ENCODE measurements around the gene ZNF556. TPM values are rescaled to one million over a fixed set of nuclear protein-coding genes. Genes with fewer than 3 reads are reported as not detected.

The ZNF556 gene
- total RNA-seq, 1 experiment from 2014 or later, result not detected

DNA sequence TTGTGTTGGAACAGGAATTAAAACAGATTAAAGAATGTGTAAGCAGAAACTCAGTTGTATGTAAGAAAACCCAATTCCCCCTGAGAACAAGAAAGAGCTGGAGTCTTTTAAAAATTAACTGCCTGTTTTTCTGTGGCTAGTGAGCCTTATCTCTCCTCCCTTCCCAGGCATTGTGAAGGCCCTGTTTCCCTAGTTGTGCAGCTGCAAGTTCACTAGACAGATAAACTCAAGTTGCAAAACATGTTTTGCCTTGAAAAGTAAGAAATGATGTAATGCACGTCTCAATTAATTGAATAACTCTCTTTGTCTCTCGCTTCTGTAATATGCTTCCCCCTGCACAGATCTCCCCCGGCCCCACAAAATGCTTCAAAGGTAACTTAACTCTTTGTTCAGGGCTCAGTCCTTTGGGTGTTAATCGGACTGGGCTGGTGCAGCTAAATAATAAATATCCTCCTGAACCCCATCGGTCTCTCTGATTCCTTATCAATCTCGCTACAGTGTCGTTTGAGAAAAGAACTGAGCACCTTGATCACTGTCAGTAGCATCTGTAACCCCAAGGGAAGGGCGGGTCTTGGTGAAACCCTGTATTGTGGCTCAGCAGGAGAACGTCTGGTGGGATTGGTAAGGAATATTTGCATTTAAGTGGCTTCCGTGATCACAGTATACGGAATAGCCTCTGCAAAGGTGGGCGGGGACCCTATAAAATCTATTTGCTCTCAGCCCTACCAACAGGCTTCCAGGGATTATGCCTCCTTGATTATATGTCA, 1.6 kb upstream of the ZNF556 start (continued):
- TF ChIP-seq, protein P1, sequence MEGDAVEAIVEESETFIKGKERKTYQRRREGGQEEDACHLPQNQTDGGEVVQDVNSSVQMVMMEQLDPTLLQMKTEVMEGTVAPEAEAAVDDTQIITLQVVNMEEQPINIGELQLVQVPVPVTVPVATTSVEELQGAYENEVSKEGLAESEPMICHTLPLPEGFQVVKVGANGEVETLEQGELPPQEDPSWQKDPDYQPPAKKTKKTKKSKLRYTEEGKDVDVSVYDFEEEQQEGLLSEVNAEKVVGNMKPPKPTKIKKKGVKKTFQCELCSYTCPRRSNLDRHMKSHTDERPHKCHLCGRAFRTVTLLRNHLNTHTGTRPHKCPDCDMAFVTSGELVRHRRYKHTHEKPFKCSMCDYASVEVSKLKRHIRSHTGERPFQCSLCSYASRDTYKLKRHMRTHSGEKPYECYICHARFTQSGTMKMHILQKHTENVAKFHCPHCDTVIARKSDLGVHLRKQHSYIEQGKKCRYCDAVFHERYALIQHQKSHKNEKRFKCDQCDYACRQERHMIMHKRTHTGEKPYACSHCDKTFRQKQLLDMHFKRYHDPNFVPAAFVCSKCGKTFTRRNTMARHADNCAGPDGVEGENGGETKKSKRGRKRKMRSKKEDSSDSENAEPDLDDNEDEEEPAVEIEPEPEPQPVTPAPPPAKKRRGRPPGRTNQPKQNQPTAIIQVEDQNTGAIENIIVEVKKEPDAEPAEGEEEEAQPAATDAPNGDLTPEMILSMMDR (IDR thresholded peaks at IDR 0.05 in 2 of 3, conservative IDR thresholded peaks at IDR 0.05 in 1 of 3; ENCODE audit: borderline replicate concordance in 1 of 3, insufficient read depth in 1 of 3, low read depth in 2 of 3, low read length in 2 of 3), result no peak
- TF ChIP-seq TCF7L2 (IDR thresholded peaks at IDR 0.05; ENCODE audit: borderline replicate concordance, extremely low read depth, insufficient read depth, insufficient read length) (no peak), ELF1 (IDR thresholded peaks at IDR 0.05; ENCODE audit: borderline replicate concordance, low read depth) (no peak), EZH2 (IDR thresholded peaks at IDR 0.05) (no peak), RAD21 (IDR thresholded peaks at IDR 0.05; ENCODE audit: low read depth) (no peak)
- TF ChIP-seq, protein P2, sequence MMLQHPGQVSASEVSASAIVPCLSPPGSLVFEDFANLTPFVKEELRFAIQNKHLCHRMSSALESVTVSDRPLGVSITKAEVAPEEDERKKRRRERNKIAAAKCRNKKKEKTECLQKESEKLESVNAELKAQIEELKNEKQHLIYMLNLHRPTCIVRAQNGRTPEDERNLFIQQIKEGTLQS (IDR thresholded peaks at IDR 0.05), result no peak

DNA sequence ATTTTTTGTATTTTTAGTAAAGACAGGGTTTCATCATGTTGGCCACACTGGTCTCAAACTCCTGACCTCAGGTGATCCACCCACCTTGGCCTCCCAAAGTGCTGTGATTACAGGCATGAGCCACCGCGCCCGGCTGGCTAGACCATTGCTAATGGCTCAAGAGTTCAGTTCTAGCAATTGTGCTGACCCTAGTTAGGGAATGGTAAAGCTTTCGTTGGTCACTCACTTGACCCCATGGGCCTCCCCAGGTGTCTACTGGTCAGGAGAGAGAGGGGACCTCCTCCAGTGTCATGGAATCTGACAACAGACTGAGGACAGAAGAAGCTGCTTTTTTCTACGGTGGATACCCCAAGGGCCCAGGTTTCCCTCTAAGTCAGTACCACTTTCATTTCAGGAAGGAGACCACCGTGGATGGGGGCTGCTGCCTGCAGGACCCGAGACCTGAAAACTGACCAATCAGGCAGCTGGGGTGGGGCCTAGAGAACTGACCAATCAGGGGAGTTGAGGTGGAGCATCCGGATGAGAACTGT, 575 bp upstream of the ZNF556 start:
- ATAC-seq, result no peak; the same call in 1 of the 2 replicates
- TF ChIP-seq EGR1 (IDR thresholded peaks at IDR 0.05; ENCODE audit: low read depth), result no peak
- no peak for TF ChIP-seq POLR2A (IDR thresholded peaks at IDR 0.05; ENCODE audit: borderline replicate concordance, extremely low read depth, insufficient read depth, insufficient read length)
- TF ChIP-seq FOSL1 (IDR thresholded peaks at IDR 0.05; ENCODE audit: low read depth), result no peak
- no peak for TF ChIP-seq SP1 (IDR thresholded peaks at IDR 0.05; ENCODE audit: low read depth)
- TF ChIP-seq JUND (IDR thresholded peaks at IDR 0.05), result no peak
- TF ChIP-seq, protein P3, sequence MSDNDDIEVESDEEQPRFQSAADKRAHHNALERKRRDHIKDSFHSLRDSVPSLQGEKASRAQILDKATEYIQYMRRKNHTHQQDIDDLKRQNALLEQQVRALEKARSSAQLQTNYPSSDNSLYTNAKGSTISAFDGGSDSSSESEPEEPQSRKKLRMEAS (IDR thresholded peaks at IDR 0.05), result no peak
- no peak for DNase-seq (ENCODE audit: low read depth, low spot score)
- no peak overlapping the region for H3K9ac ChIP-seq (ENCODE audit: low read length)
- no peaks in the 10 kb centered on the region for H4K20me1 ChIP-seq (ENCODE audit: insufficient read depth)
- CTCF ChIA-PET, result no interaction called here
- H2AFZ ChIP-seq (ENCODE audit: low read depth, low read length, poor library complexity, severe bottlenecking), result no peak overlapping the region
- RAD21 ChIA-PET (ENCODE audit: low non-redundant PET in 1 of 2, low total read pairs in 2 of 2, uncharacterized antibody in 2 of 2, unreplicated experiment in 2 of 2), result no interaction called here
- no peak overlapping the region for H3K4me3 ChIP-seq (replicated peaks in 1 of 2; ENCODE audit: low read depth in 1 of 2, low read length in 2 of 2)
- H3K79me2 ChIP-seq (ENCODE audit: insufficient read depth, low read length), result no peaks in the 10 kb centered on the region
- POLR2A ChIA-PET, result no interaction called here
- no peaks in the 10 kb centered on the region for H3K27me3 ChIP-seq (ENCODE audit: insufficient read depth, low read length)
- no peak overlapping the region for H3K27ac ChIP-seq (ENCODE audit: low read depth, low read length)
- peaks cover 0 to 10% of the 10 kb centered on the region in 2 experiments; a peak in 1 of 4 replicates for H3K9me3 ChIP-seq (ENCODE audit: control insufficient read depth in 1 of 2, insufficient read depth in 1 of 2, low read depth in 1 of 2, low read length in 2 of 2)
- H3K4me2 ChIP-seq (ENCODE audit: low read length), result no peak overlapping the region
- H3K9me2 ChIP-seq (ENCODE audit: insufficient read depth), result no peaks in the 10 kb centered on the region
- no peaks in the 10 kb centered on the region for H3K4me1 ChIP-seq (ENCODE audit: control insufficient read depth in 1 of 2, insufficient read depth in 2 of 2, low read length in 2 of 2)
- H3K36me3 ChIP-seq (ENCODE audit: control insufficient read depth in 1 of 2, insufficient read depth in 2 of 2, low read length in 2 of 2), result no peaks in the 10 kb centered on the region
- BruUV-seq (replicated peaks), result no TSS peak
- intact Hi-C loops (cut with micrococcal nuclease), result no loop called here

Measured in HCT116 (cell line).